ENCODE measurements around the gene LDLRAD3.

DNA sequence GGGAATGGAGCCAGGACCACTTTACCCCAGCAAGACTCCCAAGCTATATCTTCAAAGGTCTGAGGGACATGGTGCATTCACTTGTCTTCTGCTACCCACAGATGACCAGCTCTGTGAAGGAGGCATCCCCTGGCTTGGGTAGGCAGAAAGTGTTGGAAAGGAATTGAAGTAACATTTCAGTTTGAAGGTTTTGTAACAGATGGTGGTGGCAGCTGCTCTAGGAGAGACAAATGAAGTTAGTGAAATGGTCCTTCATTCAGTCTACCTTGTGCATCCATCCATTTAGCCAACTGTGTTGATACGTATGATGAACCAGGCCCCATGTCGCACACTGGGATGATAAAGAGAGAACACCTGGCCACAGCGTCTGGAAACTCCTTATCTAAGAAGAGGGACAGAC is 204.8 kb downstream of the LDLRAD3 start:
- TF ChIP-seq, protein P1, sequence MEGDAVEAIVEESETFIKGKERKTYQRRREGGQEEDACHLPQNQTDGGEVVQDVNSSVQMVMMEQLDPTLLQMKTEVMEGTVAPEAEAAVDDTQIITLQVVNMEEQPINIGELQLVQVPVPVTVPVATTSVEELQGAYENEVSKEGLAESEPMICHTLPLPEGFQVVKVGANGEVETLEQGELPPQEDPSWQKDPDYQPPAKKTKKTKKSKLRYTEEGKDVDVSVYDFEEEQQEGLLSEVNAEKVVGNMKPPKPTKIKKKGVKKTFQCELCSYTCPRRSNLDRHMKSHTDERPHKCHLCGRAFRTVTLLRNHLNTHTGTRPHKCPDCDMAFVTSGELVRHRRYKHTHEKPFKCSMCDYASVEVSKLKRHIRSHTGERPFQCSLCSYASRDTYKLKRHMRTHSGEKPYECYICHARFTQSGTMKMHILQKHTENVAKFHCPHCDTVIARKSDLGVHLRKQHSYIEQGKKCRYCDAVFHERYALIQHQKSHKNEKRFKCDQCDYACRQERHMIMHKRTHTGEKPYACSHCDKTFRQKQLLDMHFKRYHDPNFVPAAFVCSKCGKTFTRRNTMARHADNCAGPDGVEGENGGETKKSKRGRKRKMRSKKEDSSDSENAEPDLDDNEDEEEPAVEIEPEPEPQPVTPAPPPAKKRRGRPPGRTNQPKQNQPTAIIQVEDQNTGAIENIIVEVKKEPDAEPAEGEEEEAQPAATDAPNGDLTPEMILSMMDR (IDR thresholded peaks at IDR 0.05) = no peak
- TF ChIP-seq EP300 (IDR thresholded peaks at IDR 0.05) (no peak), POLR2A (IDR thresholded peaks at IDR 0.05) (no peak), POLR2AphosphoS5 (IDR thresholded peaks at IDR 0.05) (no peak)

Measured in suprapubic skin (tissue), 4 donors.